Activated CD8-positive, alpha-beta T cell treated with anti-CD3 and anti-CD28 coated beads for 36 hours (primary cell): ENCODE data around the gene GDI1. TPM values are rescaled to one million over a fixed set of nuclear protein-coding genes. Genes with fewer than 3 reads are reported as not detected.

Source experiments
- ATAC-seq: fragments of 200-7000 bp; cut with Tn5 transposase; one replicate; pipeline ENCODE4 v1.10.0; 2021; ENCODE audit warnings: mild to moderate bottlenecking, moderate library complexity
- CTCF ChIA-PET: fragments of 350-600 bp; sonication (Branson Sonifier 250); formaldehyde crosslinking; loops from one replicate; lab custom pipeline; 2021; ENCODE audit warnings: antibody characterized with exemption; lab: Charles Lee
- POLR2A ChIA-PET: fragments of 350-600 bp; sonication (Branson Sonifier 250); formaldehyde crosslinking; loops from one replicate; lab custom pipeline; 2021; ENCODE audit warnings: antibody characterized with exemption; lab: Charles Lee
- DNase-seq: peaks from one replicate; pipeline ENCODE4 v3.0.0-alpha.2; 2020
- H3K27ac Mint-ChIP-seq: one replicate; pipeline ENCODE4 v1.8.0; 2021; ENCODE audit warnings: mild to moderate bottlenecking, mixed read lengths
- H3K27me3 Mint-ChIP-seq: one replicate; pipeline ENCODE4 v1.8.0; 2021; ENCODE audit warnings: mixed read lengths
- H3K36me3 Mint-ChIP-seq: one replicate; pipeline ENCODE4 v1.8.0; 2021; ENCODE audit warnings: low read depth, mixed read lengths
- H3K4me1 Mint-ChIP-seq: one replicate; pipeline ENCODE4 v1.8.0; 2021; ENCODE audit warnings: low read depth, mixed read lengths
- H3K4me3 Mint-ChIP-seq: one replicate; pipeline ENCODE4 v1.8.0; 2021; ENCODE audit warnings: mild to moderate bottlenecking, moderate library complexity, mixed read lengths
- H3K9me3 Mint-ChIP-seq: one replicate; pipeline ENCODE4 v1.8.0; 2021; ENCODE audit warnings: mixed read lengths
- intact Hi-C: fragments of 100-400 bp; cut with micrococcal nuclease; formaldehyde crosslinking; loops from one replicate; pipeline ENCODE4 v1.10.0; 2022
- total RNA-seq, 2 experiments: library from RNA; stranded (reverse); gene quantifications; one replicate each; pipeline ENCODE4 v1.2.3, GENCODE V29; 2021
- TF ChIP-seq, protein P1 (sequence below): fragments of 200-600 bp; IDR thresholded peaks from one replicate; pipeline ENCODE4 v1.8.0; 2022; ENCODE audit warnings: antibody characterized with exemption, mild to moderate bottlenecking

Gene GDI1
- total RNA-seq, 2 experiments from 2014 or later, result 76.5 TPM

- Mint-ChIP-seq H3K27me3 (no peaks in the 10 kb centered on the region), H3K4me1 (peaks cover 6% of the 10 kb centered on the region), H3K27ac (no peak overlapping the region), H3K4me3 (peak overlapping the region; percentile 79), H3K9me3 (no peaks in the 10 kb centered on the region), H3K36me3 (peaks cover 4% of the 10 kb centered on the region)
- TF ChIP-seq, protein P1, sequence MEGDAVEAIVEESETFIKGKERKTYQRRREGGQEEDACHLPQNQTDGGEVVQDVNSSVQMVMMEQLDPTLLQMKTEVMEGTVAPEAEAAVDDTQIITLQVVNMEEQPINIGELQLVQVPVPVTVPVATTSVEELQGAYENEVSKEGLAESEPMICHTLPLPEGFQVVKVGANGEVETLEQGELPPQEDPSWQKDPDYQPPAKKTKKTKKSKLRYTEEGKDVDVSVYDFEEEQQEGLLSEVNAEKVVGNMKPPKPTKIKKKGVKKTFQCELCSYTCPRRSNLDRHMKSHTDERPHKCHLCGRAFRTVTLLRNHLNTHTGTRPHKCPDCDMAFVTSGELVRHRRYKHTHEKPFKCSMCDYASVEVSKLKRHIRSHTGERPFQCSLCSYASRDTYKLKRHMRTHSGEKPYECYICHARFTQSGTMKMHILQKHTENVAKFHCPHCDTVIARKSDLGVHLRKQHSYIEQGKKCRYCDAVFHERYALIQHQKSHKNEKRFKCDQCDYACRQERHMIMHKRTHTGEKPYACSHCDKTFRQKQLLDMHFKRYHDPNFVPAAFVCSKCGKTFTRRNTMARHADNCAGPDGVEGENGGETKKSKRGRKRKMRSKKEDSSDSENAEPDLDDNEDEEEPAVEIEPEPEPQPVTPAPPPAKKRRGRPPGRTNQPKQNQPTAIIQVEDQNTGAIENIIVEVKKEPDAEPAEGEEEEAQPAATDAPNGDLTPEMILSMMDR, result no peak
- ATAC-seq (no peak), DNase-seq (no peak)
- POLR2A ChIA-PET, result interaction anchor here (1.1 to 1.2 kb wide), 2 partner anchors 15 to 26 kb away, joined by 3 read pairs; partner anchors contain the start of gene UBL4A
- CTCF ChIA-PET, result no interaction called here
- intact Hi-C loops, result no loop called here
Observed at GRCh38 chrX:154460326-154460725, 23.4 kb downstream of the GDI1 start.

DNA sequence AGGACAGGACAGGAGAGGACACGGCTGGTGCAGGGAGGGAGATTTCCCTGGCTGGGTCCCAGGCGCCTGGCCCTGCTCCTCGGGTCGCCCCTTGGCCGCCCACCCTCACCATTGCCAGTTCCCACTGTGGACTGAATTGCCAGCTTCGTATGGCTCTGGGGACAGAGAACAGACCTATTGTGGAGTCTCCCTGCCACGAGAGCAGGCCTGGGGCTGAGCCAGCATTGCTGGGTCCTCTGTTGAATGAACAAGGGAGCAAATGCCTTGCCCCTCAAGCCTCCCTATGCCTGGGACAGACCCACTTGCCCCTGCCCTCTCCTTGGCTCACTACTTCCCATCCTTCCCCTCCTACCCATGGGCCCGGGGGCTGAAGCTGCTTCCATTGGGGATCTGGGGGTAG lies 25.4 kb downstream of the GDI1 start:
- no peaks in the 10 kb centered on the region for H3K27me3 Mint-ChIP-seq
- H3K4me1 Mint-ChIP-seq, result peaks cover 4% of the 10 kb centered on the region
- ChIA-PET POLR2A (no interaction called here), CTCF (interaction anchor here (1.0 to 1.4 kb wide), 2 partner anchors 13 to 73 kb away, joined by 3 read pairs; no protein-coding TSS in a partner anchor)
- TF ChIP-seq, protein P1, result no peak
- H3K27ac Mint-ChIP-seq, result no peak overlapping the region
- intact Hi-C loops, result no loop called here
- H3K9me3 Mint-ChIP-seq, result no peaks in the 10 kb centered on the region
- peaks cover 4% of the 10 kb centered on the region for H3K36me3 Mint-ChIP-seq
- ATAC-seq (no peak), DNase-seq (no peak)
- no peak overlapping the region for H3K4me3 Mint-ChIP-seq

DNA sequence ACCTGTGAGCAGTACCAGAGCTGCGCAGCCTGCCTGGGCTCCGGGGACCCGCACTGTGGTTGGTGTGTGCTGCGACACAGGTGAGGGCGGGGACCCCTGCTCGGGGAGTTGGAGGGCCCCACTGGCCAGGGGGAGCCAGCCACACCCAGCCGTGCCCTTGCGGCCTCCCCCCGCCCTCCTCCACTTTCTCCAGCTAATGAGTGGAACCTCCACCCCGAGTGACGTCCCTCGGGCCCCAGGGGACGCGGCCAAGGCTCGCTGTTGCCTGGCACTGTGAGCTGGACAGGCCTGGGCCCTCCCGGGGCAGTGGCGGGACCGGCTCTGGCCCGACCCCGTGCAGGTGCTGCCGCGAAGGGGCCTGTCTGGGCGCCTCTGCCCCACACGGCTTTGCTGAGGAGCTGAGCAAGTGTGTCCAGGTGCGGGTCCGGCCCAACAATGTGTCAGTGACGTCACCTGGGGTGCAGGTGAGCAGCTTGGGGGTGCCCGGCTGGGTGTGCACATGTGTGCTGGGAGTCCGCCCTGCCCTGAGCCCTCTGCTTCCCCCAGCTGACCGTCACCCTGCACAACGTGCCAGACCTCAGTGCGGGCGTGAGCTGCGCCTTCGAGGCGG lies 26.8 kb downstream of the GDI1 start:
- POLR2A ChIA-PET, result interaction anchor here (2.7 kb wide), 1 partner anchor 64 kb away, joined by 9 read pairs; no protein-coding TSS in a partner anchor

DNA sequence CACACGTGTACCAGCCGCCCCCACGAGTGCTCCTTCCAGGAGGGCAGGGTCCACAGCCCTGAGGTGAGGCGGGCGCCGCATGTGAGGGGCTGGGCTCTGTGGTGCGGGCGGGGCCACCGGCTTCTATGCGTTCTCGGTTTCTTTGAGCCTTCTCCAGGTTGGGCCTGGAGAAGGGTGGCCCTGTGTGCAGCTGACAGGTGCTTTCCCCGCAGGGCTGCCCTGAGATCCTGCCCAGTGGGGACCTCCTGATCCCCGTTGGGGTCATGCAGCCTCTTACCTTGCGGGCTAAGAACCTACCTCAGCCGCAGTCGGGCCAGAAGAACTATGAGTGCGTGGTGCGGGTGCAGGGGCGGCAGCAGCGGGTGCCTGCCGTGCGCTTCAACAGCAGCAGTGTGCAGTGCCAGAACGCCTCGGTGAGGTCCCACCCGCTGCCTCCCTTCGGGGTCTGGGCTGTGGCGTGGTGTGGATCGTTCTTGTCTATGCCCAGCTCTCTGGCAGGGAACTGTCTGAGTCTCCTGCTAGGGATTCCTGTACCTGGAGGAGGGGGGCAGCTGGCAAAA lies 27.9 kb downstream of the GDI1 start:
- Mint-ChIP-seq H3K27me3 (no peaks in the 10 kb centered on the region), H3K4me3 (no peak overlapping the region), H3K36me3 (peaks cover 2% of the 10 kb centered on the region), H3K27ac (no peak overlapping the region), H3K9me3 (no peaks in the 10 kb centered on the region), H3K4me1 (peaks cover 3% of the 10 kb centered on the region)
- TF ChIP-seq, protein P1, result no peak
- ChIA-PET POLR2A (interaction anchor here (1.3 to 2.7 kb wide), 2 partner anchors 12 to 65 kb away, joined by 3 to 9 read pairs; no protein-coding TSS in a partner anchor), CTCF (no interaction called here)
- intact Hi-C loops, result no loop called here
- ATAC-seq (no peak), DNase-seq (no peak)

More for the DNA sequence above, 26.8 kb downstream of the GDI1 start:
- ATAC-seq, result no peak
- Mint-ChIP-seq H3K4me1 (peaks cover 3% of the 10 kb centered on the region), H3K27ac (no peak overlapping the region), H3K27me3 (no peaks in the 10 kb centered on the region), H3K9me3 (no peaks in the 10 kb centered on the region), H3K36me3 (peaks cover 4% of the 10 kb centered on the region), H3K4me3 (no peak overlapping the region)
- no peak for DNase-seq
- TF ChIP-seq, protein P1, result no peak
- CTCF ChIA-PET, result interaction anchor here (1.4 kb wide), 1 partner anchor 72 kb away, joined by 3 read pairs; no protein-coding TSS in a partner anchor
- intact Hi-C loops, result no loop called here

GRCh38 chrX:154465601-154466000 lies 28.6 kb downstream of the GDI1 start:
- TF ChIP-seq, protein P1, result no peak
- CTCF ChIA-PET, result no interaction called here
- Mint-ChIP-seq H3K9me3 (no peaks in the 10 kb centered on the region), H3K27me3 (no peaks in the 10 kb centered on the region), H3K4me1 (peaks cover 3% of the 10 kb centered on the region), H3K36me3 (peaks cover 2% of the 10 kb centered on the region), H3K27ac (no peak overlapping the region), H3K4me3 (no peak overlapping the region)
- POLR2A ChIA-PET, result interaction anchor here (1.3 to 2.7 kb wide), 2 partner anchors 11 to 66 kb away, joined by 3 to 9 read pairs; no protein-coding TSS in a partner anchor
- intact Hi-C loops, result no loop called here
- DNase-seq, result no peak
- no peak for ATAC-seq
